Vagina (tissue), 2 donors: ENCODE data around the gene CDHR1. TPM values are rescaled to one million over a fixed set of nuclear protein-coding genes. Genes with fewer than 3 reads are reported as not detected.
A peak's percentile ranks its signal among the peaks of the same experiment; 100 is the strongest.

Source experiments
- DNase-seq, 2 donors: peaks; one replicate each; pipeline ENCODE4 v3.0.0-alpha.2; 2017; ENCODE audit errors: extremely low spot score in 2 of 2
- H3K27ac ChIP-seq: fragments of 200-600 bp; sonication (generic); one replicate; pipeline ENCODE4 v1.5.1; 2019
- H3K27me3 ChIP-seq: fragments of 200-600 bp; sonication (generic); one replicate; pipeline ENCODE4 v1.5.1; 2019
- H3K36me3 ChIP-seq, 2 donors: fragments of 200-600 bp; sonication (generic); one replicate each; pipeline ENCODE4 v1.5.1; 2017 to 2019
- H3K4me1 ChIP-seq: fragments of 200-600 bp; sonication (generic); one replicate; pipeline ENCODE4 v1.5.1; 2019
- H3K4me3 ChIP-seq, 2 donors: fragments of 200-600 bp; sonication (generic); 1 replicate in 1 of 2; 2 replicates in 1 of 2; pipeline ENCODE4 v1.5.1; 2016 to 2019
- H3K9me3 ChIP-seq: fragments of 200-600 bp; sonication (generic); one replicate; pipeline ENCODE4 v1.5.1; 2019
- CTCF ChIP-seq, 3 experiments: fragments of 450-650 bp in 2 of 3; fragments of 200-600 bp in 1 of 3; sonication (generic) in 1 of 3; IDR thresholded peaks; one replicate each; pipeline ENCODE4 v1.5.1; 2017 to 2019; ENCODE audit warnings: antibody characterized with exemption in 3 of 3, mild to moderate bottlenecking in 2 of 3, moderate library complexity in 2 of 3
- POLR2A ChIP-seq, 2 donors: fragments of 450-650 bp; IDR thresholded peaks; one replicate each; pipeline ENCODE4 v1.6.1; 2017; ENCODE audit warnings: antibody characterized with exemption in 2 of 2, mild to moderate bottlenecking in 2 of 2, moderate library complexity in 2 of 2
- POLR2AphosphoS5 ChIP-seq, 2 donors: sonication (generic); formaldehyde crosslinking; IDR thresholded peaks; one replicate each; pipeline ENCODE4 v1.9.0; 2017; ENCODE audit warnings: antibody characterized with exemption in 2 of 2, mild to moderate bottlenecking in 2 of 2, low read depth in 1 of 2; ENCODE audit not compliant: insufficient read depth in 1 of 2
- intact Hi-C: fragments of 100-400 bp; cut with DNase I; formaldehyde crosslinking; loops from one replicate; pipeline ENCODE4 v1.15.1; 2023
- total RNA-seq: library from RNA; depleted of rRNA; stranded (reverse); fragments of >200 nt; gene quantifications from one replicate; pipeline ENCODE4 v1.2.3, GENCODE V29; 2016

The CDHR1 gene
- total RNA-seq, 1 donor from 2014 or later: 6.4 TPM

- TF ChIP-seq POLR2A (IDR thresholded peaks at IDR 0.05): no peak
- TF ChIP-seq CTCF (IDR thresholded peaks at IDR 0.05): no peak
- no peak for TF ChIP-seq POLR2AphosphoS5 (IDR thresholded peaks at IDR 0.05; ENCODE audit: insufficient read depth in 1 of 2, low read depth in 1 of 2)
- no peaks in the 10 kb centered on the region for H3K4me1 ChIP-seq
- H3K36me3 ChIP-seq: no peaks in the 10 kb centered on the region
- peak in 1 of 2 donors; percentile 70 for DNase-seq
- no peaks in the 10 kb centered on the region for H3K9me3 ChIP-seq
- intact Hi-C loops: loop anchor here (5.0 kb wide), 1 partner anchor 107 kb away; no protein-coding TSS in a partner anchor
- H3K4me3 ChIP-seq: no peak overlapping the region
- H3K27ac ChIP-seq: no peak overlapping the region
- H3K27me3 ChIP-seq: no peaks in the 10 kb centered on the region
These were observed 71.1 kb downstream of the CDHR1 start for GRCh38 chr10:84265418-84265817.

- Histone ChIP-seq H3K27ac (no peak overlapping the region), H3K4me3 (no peak overlapping the region), H3K27me3 (no peaks in the 10 kb centered on the region), H3K9me3 (no peaks in the 10 kb centered on the region), H3K4me1 (no peaks in the 10 kb centered on the region), H3K36me3 (no peaks in the 10 kb centered on the region)
- no peak for TF ChIP-seq POLR2AphosphoS5 (IDR thresholded peaks at IDR 0.05; ENCODE audit: insufficient read depth in 1 of 2, low read depth in 1 of 2)
- no peak for TF ChIP-seq POLR2A (IDR thresholded peaks at IDR 0.05)
- TF ChIP-seq CTCF (IDR thresholded peaks at IDR 0.05): peak in 1 of 3 experiments; percentile 23
- intact Hi-C loops: loop anchor here (5.0 kb wide), 1 partner anchor 105 kb away; no protein-coding TSS in a partner anchor
- DNase-seq: peak in 1 of 2 donors; percentile 55
These were observed 73.3 kb downstream of the CDHR1 start for GRCh38 chr10:84267503-84268126.

- no peak overlapping the region for H3K4me3 ChIP-seq
- no peak overlapping the region for H3K27ac ChIP-seq
- H3K9me3 ChIP-seq: no peaks in the 10 kb centered on the region
- H3K4me1 ChIP-seq: no peaks in the 10 kb centered on the region
- intact Hi-C loops: loop anchor here (5.0 kb wide), 1 partner anchor 103 kb away; no protein-coding TSS in a partner anchor
- no peaks in the 10 kb centered on the region for H3K36me3 ChIP-seq
- no peaks in the 10 kb centered on the region for H3K27me3 ChIP-seq
- DNase-seq: no peak
- TF ChIP-seq CTCF (IDR thresholded peaks at IDR 0.05) (no peak), POLR2A (IDR thresholded peaks at IDR 0.05) (no peak), POLR2AphosphoS5 (IDR thresholded peaks at IDR 0.05; ENCODE audit: insufficient read depth in 1 of 2, low read depth in 1 of 2) (no peak)
These were observed 74.8 kb downstream of the CDHR1 start for GRCh38 chr10:84269162-84269561.

Other genes starting within 250 kb of the CDHR1 start
- 87.9 TPM for gene GHITM, start 55.0 kb upstream of the CDHR1 start, total RNA-seq
- 98.0 TPM for gene GPR15LG, start 20.7 kb upstream of the CDHR1 start, total RNA-seq
- not detected for gene LRIT2, start 31.0 kb downstream of the CDHR1 start, total RNA-seq
- not detected for gene LRIT1, start 47.0 kb downstream of the CDHR1 start, total RNA-seq
- not detected for gene RGR, start 50.5 kb downstream of the CDHR1 start, total RNA-seq
- gene CCSER2, start 134.1 kb downstream of the CDHR1 start, total RNA-seq: 62.1 TPM